Activated CD8-positive, alpha-beta T cell treated with anti-CD3 and anti-CD28 coated beads, Interleukin-2, amount 10 ng/mL, durations not matched to agents 7 days and 5 days (primary cell): Measurements from ENCODE around the gene PLXNA1. TPM values are rescaled to one million over a fixed set of nuclear protein-coding genes. Genes with fewer than 3 reads are reported as not detected.

Experiments
- ATAC-seq: fragments of 150-1000 bp; cut with Tn5 transposase; one replicate; pipeline ENCODE4 v1.10.0; 2021; ENCODE audit warnings: moderate library complexity
- CTCF ChIA-PET: fragments of 350-600 bp; sonication (Branson Sonifier 250); formaldehyde crosslinking; loops from one replicate; lab custom pipeline; 2021; ENCODE audit warnings: antibody characterized with exemption; lab: Charles Lee
- POLR2A ChIA-PET: fragments of 350-600 bp; sonication (Branson Sonifier 250); formaldehyde crosslinking; loops from one replicate; lab custom pipeline; 2021; ENCODE audit warnings: antibody characterized with exemption; lab: Charles Lee
- DNase-seq: peaks from one replicate; pipeline ENCODE4 v3.0.0-alpha.2; 2020
- H3K27ac Mint-ChIP-seq: one replicate; pipeline ENCODE4 v1.8.0; 2021; ENCODE audit warnings: mild to moderate bottlenecking, mixed read lengths
- H3K27me3 Mint-ChIP-seq: one replicate; pipeline ENCODE4 v1.8.0; 2021; ENCODE audit warnings: low read depth, mixed read lengths
- H3K36me3 Mint-ChIP-seq: one replicate; pipeline ENCODE4 v1.8.0; 2021; ENCODE audit warnings: low read depth, mixed read lengths
- H3K4me1 Mint-ChIP-seq: one replicate; pipeline ENCODE4 v1.8.0; 2021; ENCODE audit warnings: low read depth, mixed read lengths
- H3K4me3 Mint-ChIP-seq: one replicate; pipeline ENCODE4 v1.8.0; 2021; ENCODE audit warnings: mild to moderate bottlenecking, mixed read lengths
- H3K9me3 Mint-ChIP-seq: one replicate; pipeline ENCODE4 v1.8.0; 2022; ENCODE audit warnings: mixed read lengths; ENCODE audit not compliant: insufficient read depth
- total RNA-seq, 2 experiments: library from RNA; stranded (reverse); gene quantifications; one replicate each; pipeline ENCODE4 v1.2.3, GENCODE V29; 2021

Gene PLXNA1
- total RNA-seq, 2 experiments from 2014 or later: 2.4 to 2.7 TPM

DNA sequence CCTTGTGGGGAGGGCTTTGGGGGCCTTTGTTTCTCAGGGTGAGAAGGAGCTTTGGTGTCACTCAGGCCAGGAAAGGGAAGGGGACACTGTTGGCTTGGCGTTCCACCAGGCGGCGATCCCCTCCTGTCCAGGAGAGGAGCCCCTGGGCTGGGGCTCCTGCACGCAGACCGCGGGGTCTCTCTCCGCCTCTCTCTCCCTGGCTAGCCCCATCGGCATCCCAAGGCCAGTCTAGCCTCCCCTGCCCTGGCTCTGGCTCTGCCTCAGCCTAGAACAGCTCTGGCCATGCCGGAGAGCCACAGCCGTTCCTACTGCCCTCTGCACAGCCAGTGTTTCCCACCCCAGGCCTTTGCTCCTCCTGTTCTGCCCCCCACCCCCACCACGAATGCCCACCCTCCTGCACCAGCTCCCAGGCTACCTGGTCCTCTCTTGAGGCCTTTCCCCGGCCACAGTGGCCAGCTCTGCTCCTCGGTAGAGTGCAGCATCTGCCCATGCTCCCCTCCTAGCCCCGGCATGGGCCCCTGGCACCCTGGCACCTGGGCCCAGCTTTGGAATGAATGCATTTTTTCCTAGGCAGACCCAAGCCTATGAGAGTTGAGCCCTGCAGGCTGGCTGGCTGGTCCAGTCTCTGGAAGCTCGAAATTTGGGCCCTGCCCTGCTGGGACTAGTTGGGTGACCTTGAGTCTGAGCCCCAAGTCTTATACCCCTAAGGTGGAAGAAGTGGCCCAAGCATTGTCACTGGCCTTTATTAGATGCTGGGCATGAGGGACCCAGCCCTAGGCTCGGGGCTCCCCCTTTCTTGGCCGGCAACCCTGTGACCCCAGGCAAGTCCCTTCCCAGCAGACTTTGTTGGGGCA, 2.4 kb downstream of the PLXNA1 start:
- ATAC-seq (no peak), DNase-seq (no peak)
- Mint-ChIP-seq H3K27ac (no peak overlapping the region), H3K36me3 (no peaks in the 10 kb centered on the region), H3K27me3 (peaks cover 2% of the 10 kb centered on the region), H3K4me1 (peaks cover 11% of the 10 kb centered on the region), H3K4me3 (no peak overlapping the region), H3K9me3 (no peaks in the 10 kb centered on the region)
- ChIA-PET CTCF (interaction anchor here (0.9 to 1.6 kb wide), 2 partner anchors 233 to 463 kb away, joined by 4 to 5 read pairs; no protein-coding TSS in a partner anchor), POLR2A (no interaction called here)

DNA sequence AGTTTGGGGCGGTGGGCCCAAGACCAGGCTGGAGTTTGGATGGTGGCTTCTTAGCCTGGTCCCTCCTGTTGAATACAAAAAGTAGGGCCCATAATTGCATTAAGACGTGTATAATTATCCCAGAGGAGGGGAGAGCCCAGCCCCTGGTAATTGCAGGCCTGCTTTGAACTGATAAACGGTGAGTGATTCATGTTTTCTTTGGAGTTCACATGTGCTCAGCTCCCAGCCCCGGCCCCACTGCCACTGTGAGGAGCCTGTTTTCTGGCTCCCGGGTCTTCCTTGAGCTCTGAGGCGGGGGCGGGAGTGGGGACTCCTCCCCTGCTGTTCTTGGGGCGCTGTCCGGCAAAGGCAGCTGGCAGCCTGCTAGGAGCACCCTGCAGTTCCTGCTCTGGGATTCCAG, 3.1 kb downstream of the PLXNA1 start:
- H3K27ac Mint-ChIP-seq: no peak overlapping the region
- peaks cover 2% of the 10 kb centered on the region for H3K27me3 Mint-ChIP-seq
- no peak overlapping the region for H3K4me3 Mint-ChIP-seq
- ChIA-PET POLR2A (no interaction called here), CTCF (interaction anchor here (1.6 kb wide), 1 partner anchor 234 kb away, joined by 5 read pairs; no protein-coding TSS in a partner anchor)
- DNase-seq: no peak
- ATAC-seq: no peak
- H3K36me3 Mint-ChIP-seq: no peaks in the 10 kb centered on the region
- H3K9me3 Mint-ChIP-seq: no peaks in the 10 kb centered on the region
- H3K4me1 Mint-ChIP-seq: peaks cover 11% of the 10 kb centered on the region

GRCh38 chr3:126987129-126987528, 4.2 kb downstream of the PLXNA1 start:
- ChIA-PET CTCF (interaction anchor here (1.6 kb wide), 1 partner anchor 235 kb away, joined by 5 read pairs; no protein-coding TSS in a partner anchor), POLR2A (no interaction called here)
- Mint-ChIP-seq H3K36me3 (no peaks in the 10 kb centered on the region), H3K27ac (no peak overlapping the region), H3K9me3 (no peaks in the 10 kb centered on the region), H3K4me3 (no peak overlapping the region), H3K4me1 (peaks cover 3% of the 10 kb centered on the region), H3K27me3 (peaks cover 2% of the 10 kb centered on the region)
- ATAC-seq (no peak), DNase-seq (no peak)

DNA sequence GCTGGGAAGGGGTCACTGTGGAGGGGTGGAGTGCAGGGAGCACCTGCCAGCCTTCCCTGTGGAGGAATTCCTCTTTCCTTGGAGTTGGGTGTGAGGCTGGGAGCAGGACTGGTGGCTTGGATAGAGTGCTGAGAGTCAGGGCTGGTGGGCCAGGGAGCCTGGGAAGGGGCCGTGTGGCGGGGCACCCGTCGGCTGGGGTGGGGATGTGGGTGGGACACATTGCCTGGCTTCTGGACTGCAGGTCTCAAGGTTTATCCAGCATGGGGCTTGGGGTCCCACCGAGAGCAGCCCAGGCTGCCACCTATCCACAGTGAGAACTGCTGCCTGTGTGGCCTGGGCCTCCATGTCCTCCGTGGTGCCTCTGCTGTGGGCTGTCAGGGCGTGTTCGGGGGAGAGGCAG, 4.7 kb downstream of the PLXNA1 start:
- H3K4me3 Mint-ChIP-seq: no peak overlapping the region
- ATAC-seq (no peak), DNase-seq (no peak)
- peaks cover 2% of the 10 kb centered on the region for H3K27me3 Mint-ChIP-seq
- POLR2A ChIA-PET: no interaction called here
- H3K9me3 Mint-ChIP-seq: no peaks in the 10 kb centered on the region
- H3K4me1 Mint-ChIP-seq: no peaks in the 10 kb centered on the region
- CTCF ChIA-PET: no interaction called here
- no peak overlapping the region for H3K27ac Mint-ChIP-seq
- no peaks in the 10 kb centered on the region for H3K36me3 Mint-ChIP-seq

- no peaks in the 10 kb centered on the region for H3K9me3 Mint-ChIP-seq
- no peaks in the 10 kb centered on the region for H3K36me3 Mint-ChIP-seq
- no peaks in the 10 kb centered on the region for H3K4me1 Mint-ChIP-seq
- no peak for ATAC-seq
- peaks cover 2% of the 10 kb centered on the region for H3K27me3 Mint-ChIP-seq
- H3K27ac Mint-ChIP-seq: no peak overlapping the region
- ChIA-PET POLR2A (no interaction called here), CTCF (no interaction called here)
- H3K4me3 Mint-ChIP-seq: no peak overlapping the region
- no peak for DNase-seq
Observed at GRCh38 chr3:126988451-126989021, 5.6 kb downstream of the PLXNA1 start.

DNA sequence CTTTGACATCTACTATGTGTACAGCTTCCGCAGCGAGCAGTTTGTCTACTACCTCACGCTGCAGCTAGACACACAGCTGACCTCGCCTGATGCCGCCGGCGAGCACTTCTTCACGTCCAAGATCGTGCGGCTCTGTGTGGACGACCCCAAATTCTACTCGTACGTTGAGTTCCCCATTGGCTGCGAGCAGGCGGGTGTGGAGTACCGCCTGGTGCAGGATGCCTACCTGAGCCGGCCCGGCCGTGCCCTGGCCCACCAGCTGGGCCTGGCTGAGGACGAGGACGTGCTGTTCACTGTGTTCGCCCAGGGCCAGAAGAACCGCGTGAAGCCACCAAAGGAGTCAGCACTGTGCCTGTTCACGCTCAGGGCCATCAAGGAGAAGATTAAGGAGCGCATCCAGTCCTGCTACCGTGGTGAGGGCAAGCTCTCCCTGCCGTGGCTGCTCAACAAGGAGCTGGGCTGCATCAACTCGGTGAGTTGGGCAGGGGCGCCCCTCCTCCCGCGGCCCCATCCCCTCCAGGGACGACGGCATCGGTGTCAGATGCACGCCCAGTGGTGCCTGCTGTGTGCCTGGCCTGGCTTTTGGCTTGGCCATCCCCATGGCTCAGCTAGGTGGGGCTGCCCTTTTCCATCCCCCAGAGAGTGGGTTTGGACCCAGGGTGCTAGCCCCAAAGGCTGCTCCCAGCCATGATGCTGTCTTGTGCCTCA, 6.6 kb downstream of the PLXNA1 start:
- DNase-seq: no peak
- no peaks in the 10 kb centered on the region for H3K27me3 Mint-ChIP-seq
- H3K4me3 Mint-ChIP-seq: no peak overlapping the region
- no peak overlapping the region for H3K27ac Mint-ChIP-seq
- ChIA-PET POLR2A (no interaction called here), CTCF (no interaction called here)
- no peaks in the 10 kb centered on the region for H3K4me1 Mint-ChIP-seq
- no peaks in the 10 kb centered on the region for H3K36me3 Mint-ChIP-seq
- no peak for ATAC-seq
- H3K9me3 Mint-ChIP-seq: no peaks in the 10 kb centered on the region

GRCh38 chr3:126990024-126990700, 7.2 kb downstream of the PLXNA1 start:
- no peaks in the 10 kb centered on the region for H3K27me3 Mint-ChIP-seq
- no peak overlapping the region for H3K27ac Mint-ChIP-seq
- no peak for DNase-seq
- no peak overlapping the region for H3K4me3 Mint-ChIP-seq
- no peaks in the 10 kb centered on the region for H3K4me1 Mint-ChIP-seq
- ATAC-seq: no peak
- H3K36me3 Mint-ChIP-seq: no peaks in the 10 kb centered on the region
- H3K9me3 Mint-ChIP-seq: no peaks in the 10 kb centered on the region
- ChIA-PET POLR2A (no interaction called here), CTCF (no interaction called here)

- no peak for DNase-seq
- no peak overlapping the region for H3K4me3 Mint-ChIP-seq
Observed at GRCh38 chr3:126990890-126991289, 8.0 kb downstream of the PLXNA1 start.

DNA sequence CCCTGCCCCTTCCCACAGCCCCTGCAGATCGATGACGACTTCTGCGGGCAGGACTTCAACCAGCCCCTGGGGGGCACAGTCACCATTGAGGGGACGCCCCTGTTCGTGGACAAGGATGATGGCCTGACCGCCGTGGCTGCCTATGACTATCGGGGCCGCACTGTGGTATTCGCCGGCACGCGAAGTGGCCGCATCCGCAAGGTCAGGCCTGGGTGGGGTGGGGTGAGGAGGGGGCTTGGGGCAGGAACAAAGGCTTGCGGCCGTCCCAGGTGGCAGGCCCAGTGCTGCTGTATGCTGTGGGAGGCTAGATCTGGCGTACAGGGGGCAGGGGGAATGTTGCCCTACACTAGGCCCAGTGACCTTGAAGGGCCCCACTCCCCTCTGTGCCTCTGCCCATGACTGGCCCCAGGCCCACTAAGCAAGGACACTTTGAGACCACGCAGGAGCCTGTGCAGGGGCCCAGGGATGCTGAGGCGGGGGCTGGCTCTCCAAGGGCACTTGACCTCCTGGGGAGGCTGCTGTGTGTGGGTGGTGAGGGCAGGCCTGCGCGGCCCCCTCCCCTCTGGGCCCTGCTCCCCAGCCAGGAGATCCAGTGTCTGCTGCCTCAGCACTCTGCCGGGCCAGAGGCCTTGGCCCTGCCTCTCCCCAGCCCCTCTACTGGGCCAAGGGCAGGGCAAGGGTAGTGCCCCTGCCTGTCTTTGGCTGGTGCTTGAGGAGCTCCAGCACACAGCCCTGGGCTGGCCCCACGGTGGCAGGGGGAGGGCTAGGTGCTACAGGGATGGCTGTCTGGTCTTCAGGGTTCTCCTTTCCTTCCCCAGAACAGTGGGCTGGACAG, 8.7 kb downstream of the PLXNA1 start:
- Mint-ChIP-seq H3K27me3 (no peaks in the 10 kb centered on the region), H3K4me3 (no peak overlapping the region), H3K27ac (no peak overlapping the region), H3K36me3 (no peaks in the 10 kb centered on the region), H3K9me3 (no peaks in the 10 kb centered on the region), H3K4me1 (no peaks in the 10 kb centered on the region)
- ChIA-PET POLR2A (no interaction called here), CTCF (no interaction called here)
- no peak for DNase-seq
- no peak for ATAC-seq

More at GRCh38 chr3:126990890-126991289, 8.0 kb downstream of the PLXNA1 start:
- no peaks in the 10 kb centered on the region for H3K27me3 Mint-ChIP-seq
- ChIA-PET CTCF (no interaction called here), POLR2A (no interaction called here)
- no peaks in the 10 kb centered on the region for H3K9me3 Mint-ChIP-seq
- no peaks in the 10 kb centered on the region for H3K4me1 Mint-ChIP-seq
- ATAC-seq: no peak
- no peak overlapping the region for H3K27ac Mint-ChIP-seq
- H3K36me3 Mint-ChIP-seq: no peaks in the 10 kb centered on the region

- no peak for ATAC-seq
- CTCF ChIA-PET: no interaction called here
- Mint-ChIP-seq H3K4me1 (no peaks in the 10 kb centered on the region), H3K27me3 (no peaks in the 10 kb centered on the region), H3K9me3 (no peaks in the 10 kb centered on the region), H3K36me3 (no peaks in the 10 kb centered on the region), H3K27ac (no peak overlapping the region), H3K4me3 (no peak overlapping the region)
- DNase-seq: no peak
- POLR2A ChIA-PET: no interaction called here
Observed at GRCh38 chr3:126992216-126992615, 9.3 kb downstream of the PLXNA1 start.

DNA sequence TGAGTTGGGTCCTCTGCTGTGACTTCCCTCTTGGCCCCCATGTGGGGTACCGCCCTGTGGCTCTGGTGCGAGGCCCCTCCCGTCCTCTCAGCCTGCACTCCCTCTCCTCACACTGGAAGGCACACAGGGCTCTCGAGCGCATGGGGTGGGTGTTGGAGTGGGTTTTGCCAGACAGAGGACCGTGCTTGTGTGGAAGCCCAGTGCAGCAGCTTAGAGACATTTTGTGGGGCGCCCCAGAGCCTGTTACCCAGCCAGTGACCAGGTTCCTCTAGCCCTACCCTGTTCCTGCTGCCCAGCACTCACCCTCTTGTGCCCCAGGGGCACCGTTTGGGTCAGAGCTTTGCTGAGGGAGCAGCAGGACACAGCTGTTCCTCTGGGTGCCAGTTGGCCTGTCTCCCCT, 9.9 kb downstream of the PLXNA1 start:
- ChIA-PET CTCF (no interaction called here), POLR2A (no interaction called here)
- H3K36me3 Mint-ChIP-seq: no peaks in the 10 kb centered on the region
- no peak for DNase-seq
- no peaks in the 10 kb centered on the region for H3K9me3 Mint-ChIP-seq
- no peaks in the 10 kb centered on the region for H3K4me1 Mint-ChIP-seq
- H3K4me3 Mint-ChIP-seq: no peak overlapping the region
- no peak overlapping the region for H3K27ac Mint-ChIP-seq
- no peaks in the 10 kb centered on the region for H3K27me3 Mint-ChIP-seq
- ATAC-seq: no peak
